SU-DHL-6 (cell line): ENCODE measurements around the gene SLAIN2.

ENCODE experiments used
- H2AFZ ChIP-seq: fragments of 200-600 bp; sonication (generic); 2 replicates; pipeline ENCODE4 v1.6.1; 2014; ENCODE audit warnings: low read depth, mild to moderate bottlenecking, moderate library complexity, mixed read lengths, antibody characterized with exemption, low read length; ENCODE audit not compliant: severe bottlenecking
- H3F3A ChIP-seq: fragments of 200-600 bp; shearing (Covaris generic); 2 replicates; pipeline ENCODE4 v1.6.0; 2016; ENCODE audit warnings: antibody characterized with exemption, mild to moderate bottlenecking; ENCODE audit not compliant: insufficient read depth
- H3K27ac ChIP-seq: fragments of 200-600 bp; sonication (generic); 2 replicates; pipeline ENCODE4 v1.5.1; 2016; ENCODE audit warnings: low read depth, mild to moderate bottlenecking, low read length, moderate library complexity, mixed read lengths
- H3K27me3 ChIP-seq: fragments of 200-600 bp; sonication (generic), shearing (Covaris generic); 2 replicates; pipeline ENCODE4 v1.6.0; 2014; ENCODE audit warnings: mild to moderate bottlenecking, low read length
- H3K36me3 ChIP-seq: fragments of 200-600 bp; sonication (generic); 2 replicates; pipeline ENCODE4 v1.6.1; 2014; ENCODE audit warnings: mild to moderate bottlenecking, low read length, mixed read lengths
- H3K4me2 ChIP-seq: fragments of 300-600, 200-600 bp; shearing (Covaris generic), sonication (generic); 2 replicates; pipeline ENCODE4 v1.6.0; 2014; ENCODE audit warnings: low read length, low read depth, mild to moderate bottlenecking; ENCODE audit not compliant: poor library complexity, severe bottlenecking
- H3K4me3 ChIP-seq: fragments of 200-600 bp; sonication (generic); 2 replicates; pipeline ENCODE4 v1.5.1; 2014; ENCODE audit warnings: antibody characterized with exemption, low read length, mild to moderate bottlenecking, mixed read lengths; ENCODE audit not compliant: insufficient read depth, poor library complexity, severe bottlenecking
- H3K79me2 ChIP-seq: fragments of 200-600 bp; sonication (generic); 2 replicates; pipeline ENCODE4 v1.6.1; 2014; ENCODE audit warnings: mild to moderate bottlenecking, low read length, moderate library complexity; ENCODE audit not compliant: insufficient read depth
- H3K9ac ChIP-seq: fragments of 200-600 bp; sonication (generic); 2 replicates; pipeline ENCODE4 v1.7.0; 2014; ENCODE audit warnings: mild to moderate bottlenecking, low read length
- H3K9me2 ChIP-seq: fragments of 200-600 bp; sonication (generic); replicated peaks from 2 replicates; pipeline ENCODE4 v1.6.1; 2014; ENCODE audit warnings: low read length; ENCODE audit not compliant: insufficient read depth
- H3K9me3 ChIP-seq: fragments of 200-600 bp; sonication (generic); 2 replicates; pipeline ENCODE4 v1.6.1; 2014; ENCODE audit warnings: low read length, mixed read lengths; ENCODE audit not compliant: insufficient read depth
- H4K20me1 ChIP-seq: fragments of 200-600 bp; sonication (generic); 2 replicates; pipeline ENCODE4 v1.6.1; 2014; ENCODE audit warnings: low read depth, mild to moderate bottlenecking, antibody characterized with exemption, low read length, moderate library complexity, mixed read lengths
- CTCF ChIP-seq: fragments of 200-600 bp; sonication (generic); IDR thresholded peaks from one replicate; pipeline ENCODE4 v1.5.1; 2017; ENCODE audit warnings: antibody characterized with exemption, mild to moderate bottlenecking, low read length, moderate library complexity; ENCODE audit not compliant: insufficient read depth, poor library complexity, severe bottlenecking
- EZH2phosphoT487 ChIP-seq: fragments of 200-600 bp; sonication (generic), shearing (Covaris generic); conservative IDR thresholded peaks from 2 replicates; pipeline ENCODE4 v1.6.1; 2018; ENCODE audit warnings: mild to moderate bottlenecking, antibody characterized with exemption, low read length, moderate library complexity, mixed read lengths

Gene SLAIN2

GRCh38 chr4:48380583-48381167, 39.3 kb downstream of the SLAIN2 start:
- Histone ChIP-seq H3K9me2 (no peaks in the 10 kb centered on the region), H3K4me2 (no peak overlapping the region), H3K9ac (no peak overlapping the region), H3K27ac (no peak overlapping the region), H3K4me3 (no peak overlapping the region), H2AFZ (no peak overlapping the region), H3K9me3 (no peaks in the 10 kb centered on the region), H3F3A (peaks cover 5% of the 10 kb centered on the region; the same call in 1 of the 2 replicates), H3K27me3 (no peaks in the 10 kb centered on the region), H4K20me1 (no peaks in the 10 kb centered on the region), H3K79me2 (no peaks in the 10 kb centered on the region), H3K36me3 (peaks cover 20% of the 10 kb centered on the region)
- no peak for TF ChIP-seq EZH2phosphoT487

GRCh38 chr4:48388525-48389154, 47.3 kb downstream of the SLAIN2 start:
- H3K27ac ChIP-seq = no peak overlapping the region
- H3K36me3 ChIP-seq = peaks cover 15% of the 10 kb centered on the region
- no peak overlapping the region for H2AFZ ChIP-seq
- H3K9me2 ChIP-seq = no peaks in the 10 kb centered on the region
- TF ChIP-seq CTCF (no peak), EZH2phosphoT487 (no peak)
- H3K4me2 ChIP-seq = no peak overlapping the region
- H3K27me3 ChIP-seq = no peaks in the 10 kb centered on the region
- H3K4me3 ChIP-seq = no peak overlapping the region
- H3K9ac ChIP-seq = no peak overlapping the region
- no peaks in the 10 kb centered on the region; the same call in none of the 2 replicates for H3F3A ChIP-seq
- H3K9me3 ChIP-seq = no peaks in the 10 kb centered on the region
- H4K20me1 ChIP-seq = no peaks in the 10 kb centered on the region
- H3K79me2 ChIP-seq = no peaks in the 10 kb centered on the region

GRCh38 chr4:48396043-48396442, 54.7 kb downstream of the SLAIN2 start:
- H3K36me3 ChIP-seq = peaks cover 4% of the 10 kb centered on the region; the same call in 1 of the 2 replicates
- no peak overlapping the region for H3K4me2 ChIP-seq
- no peaks in the 10 kb centered on the region for H4K20me1 ChIP-seq

More at GRCh38 chr4:48396043-48396442, 54.7 kb downstream of the SLAIN2 start:
- Histone ChIP-seq H3K9me2 (no peaks in the 10 kb centered on the region), H3K9ac (no peak overlapping the region), H3K4me3 (no peak overlapping the region), H2AFZ (no peak overlapping the region), H3K9me3 (no peaks in the 10 kb centered on the region), H3K27ac (no peak overlapping the region), H3K27me3 (no peaks in the 10 kb centered on the region), H3F3A (no peaks in the 10 kb centered on the region), H3K79me2 (no peaks in the 10 kb centered on the region)
- TF ChIP-seq CTCF = no peak
- TF ChIP-seq EZH2phosphoT487 = no peak
